Activated T-cell treated with anti-CD3 and anti-CD28 coated beads, Interleukin-2, amount 50 U/mL, for 4 hours (primary cell): ENCODE data around the gene MAN1C1. TPM values are rescaled to one million over a fixed set of nuclear protein-coding genes. Genes with fewer than 3 reads are reported as not detected.
"Not testable (repeated sequence)": the region's sequence is repeated elsewhere in the genome, so short reads cannot be mapped to it uniquely, and the experiment has no call there.

Source experiments
- ATAC-seq, 2 donors: fragments of 200-7000 bp; cut with Tn5 transposase; one replicate each; pipeline ENCODE4 v1.10.0; 2021
- DNase-seq: peaks from one replicate; pipeline ENCODE4 v3.0.0-alpha.2; 2020
- H3K27me3 Mint-ChIP-seq: one replicate; pipeline ENCODE4 v1.8.0; 2021; ENCODE audit warnings: low read depth, mixed read lengths
- H3K36me3 Mint-ChIP-seq: one replicate; pipeline ENCODE4 v1.8.0; 2022; ENCODE audit warnings: mixed read lengths; ENCODE audit not compliant: insufficient read depth
- H3K4me1 Mint-ChIP-seq: one replicate; pipeline ENCODE4 v1.8.0; 2021; ENCODE audit warnings: low read depth, mixed read lengths
- H3K4me3 Mint-ChIP-seq: one replicate; pipeline ENCODE4 v1.8.0; 2021; ENCODE audit warnings: mild to moderate bottlenecking, moderate library complexity, mixed read lengths
- H3K9me3 Mint-ChIP-seq: one replicate; pipeline ENCODE4 v1.8.0; 2021; ENCODE audit warnings: mixed read lengths
- total RNA-seq, 3 donors: library from RNA; stranded (reverse); gene quantifications; one replicate each; pipeline ENCODE4 v1.2.1, GENCODE V29; 2021

Gene MAN1C1
- total RNA-seq, 3 donors from 2014 or later = 2.7 to 5.7 (median 3.1) TPM

- Mint-ChIP-seq H3K36me3 (peaks cover 9% of the 10 kb centered on the region), H3K4me1 (peaks cover 63% of the 10 kb centered on the region), H3K27me3 (peaks cover 3% of the 10 kb centered on the region), H3K4me3 (peak overlapping the region; percentile 16), H3K9me3 (no peaks in the 10 kb centered on the region)
- DNase-seq (no peak), ATAC-seq (peak; percentile 8 to 15)
Measured at GRCh38 chr1:25729790-25730644, 113.4 kb downstream of the MAN1C1 start.

GRCh38 chr1:25731148-25731547 lies 114.6 kb downstream of the MAN1C1 start:
- DNase-seq (no peak), ATAC-seq (no peak)
- peaks cover 60% of the 10 kb centered on the region for H3K4me1 Mint-ChIP-seq
- H3K27me3 Mint-ChIP-seq = peaks cover 3% of the 10 kb centered on the region
- H3K4me3 Mint-ChIP-seq = no peak overlapping the region
- peaks cover 9% of the 10 kb centered on the region for H3K36me3 Mint-ChIP-seq
- no peaks in the 10 kb centered on the region for H3K9me3 Mint-ChIP-seq

- Mint-ChIP-seq H3K27me3 (peaks cover 3% of the 10 kb centered on the region), H3K4me3 (no peak overlapping the region), H3K9me3 (no peaks in the 10 kb centered on the region), H3K36me3 (peaks cover 9% of the 10 kb centered on the region), H3K4me1 (peaks cover 56% of the 10 kb centered on the region)
- ATAC-seq (no peak), DNase-seq (no peak)
Measured at GRCh38 chr1:25731626-25732370, 115.2 kb downstream of the MAN1C1 start.

- Mint-ChIP-seq H3K4me1 (peaks cover 52% of the 10 kb centered on the region), H3K27me3 (peaks cover 2% of the 10 kb centered on the region), H3K4me3 (no peak overlapping the region), H3K36me3 (peaks cover 8% of the 10 kb centered on the region), H3K9me3 (no peaks in the 10 kb centered on the region)
- ATAC-seq (no peak), DNase-seq (no peak)
Measured at GRCh38 chr1:25732821-25733220, 116.2 kb downstream of the MAN1C1 start.

GRCh38 chr1:25733271-25733670 lies 116.7 kb downstream of the MAN1C1 start:
- H3K9me3 Mint-ChIP-seq = no peaks in the 10 kb centered on the region
- H3K4me3 Mint-ChIP-seq = no peak overlapping the region
- ATAC-seq (no peak), DNase-seq (no peak)
- peaks cover 51% of the 10 kb centered on the region for H3K4me1 Mint-ChIP-seq
- peaks cover 2% of the 10 kb centered on the region for H3K27me3 Mint-ChIP-seq
- peaks cover 8% of the 10 kb centered on the region for H3K36me3 Mint-ChIP-seq

GRCh38 chr1:25734991-25735390 lies 118.4 kb downstream of the MAN1C1 start:
- not testable (repeated sequence) for ATAC-seq, H3K27me3 Mint-ChIP-seq, DNase-seq, H3K36me3 Mint-ChIP-seq, H3K4me3 Mint-ChIP-seq, H3K9me3 Mint-ChIP-seq
- H3K4me1 Mint-ChIP-seq = peaks cover 41% of the 10 kb centered on the region

- Mint-ChIP-seq H3K36me3 (peaks cover 7% of the 10 kb centered on the region), H3K9me3 (no peaks in the 10 kb centered on the region), H3K4me1 (peaks cover 37% of the 10 kb centered on the region), H3K4me3 (no peak overlapping the region), H3K27me3 (peaks cover 2% of the 10 kb centered on the region)
- ATAC-seq (no peak), DNase-seq (no peak)
Measured at GRCh38 chr1:25735956-25736529, 119.5 kb downstream of the MAN1C1 start.

GRCh38 chr1:25737130-25737529 lies 120.5 kb downstream of the MAN1C1 start:
- ATAC-seq = no peak
- Mint-ChIP-seq H3K27me3 (peaks cover 3% of the 10 kb centered on the region), H3K9me3 (no peaks in the 10 kb centered on the region), H3K4me3 (no peak overlapping the region), H3K4me1 (peaks cover 39% of the 10 kb centered on the region), H3K36me3 (peaks cover 7% of the 10 kb centered on the region)
- DNase-seq = no peak

GRCh38 chr1:25738499-25738898 lies 121.9 kb downstream of the MAN1C1 start:
- no peak for ATAC-seq
- peaks cover 4% of the 10 kb centered on the region for H3K36me3 Mint-ChIP-seq
- H3K4me1 Mint-ChIP-seq = peaks cover 32% of the 10 kb centered on the region
- no peak for DNase-seq
- no peak overlapping the region for H3K4me3 Mint-ChIP-seq
- H3K9me3 Mint-ChIP-seq = no peaks in the 10 kb centered on the region
- H3K27me3 Mint-ChIP-seq = peaks cover 2% of the 10 kb centered on the region

GRCh38 chr1:25739341-25739740 lies 122.8 kb downstream of the MAN1C1 start:
- no peak overlapping the region for H3K4me3 Mint-ChIP-seq
- ATAC-seq = no peak
- peaks cover 33% of the 10 kb centered on the region for H3K4me1 Mint-ChIP-seq
- H3K27me3 Mint-ChIP-seq = peaks cover 2% of the 10 kb centered on the region
- no peak for DNase-seq
- no peaks in the 10 kb centered on the region for H3K9me3 Mint-ChIP-seq
- peaks cover 4% of the 10 kb centered on the region for H3K36me3 Mint-ChIP-seq

- DNase-seq (no peak), ATAC-seq (no peak)
- H3K4me3 Mint-ChIP-seq = no peak overlapping the region
- H3K36me3 Mint-ChIP-seq = peaks cover 4% of the 10 kb centered on the region
- H3K9me3 Mint-ChIP-seq = no peaks in the 10 kb centered on the region
- H3K4me1 Mint-ChIP-seq = peaks cover 29% of the 10 kb centered on the region
- peaks cover 2% of the 10 kb centered on the region for H3K27me3 Mint-ChIP-seq
Measured at GRCh38 chr1:25740071-25740470, 123.5 kb downstream of the MAN1C1 start.

GRCh38 chr1:25742316-25742715 lies 125.7 kb downstream of the MAN1C1 start:
- Mint-ChIP-seq H3K4me1 (peaks cover 24% of the 10 kb centered on the region), H3K4me3 (no peak overlapping the region), H3K9me3 (no peaks in the 10 kb centered on the region), H3K27me3 (peaks cover 2% of the 10 kb centered on the region), H3K36me3 (peaks cover 4% of the 10 kb centered on the region)
- ATAC-seq = no peak
- DNase-seq = no peak

- no peaks in the 10 kb centered on the region for H3K9me3 Mint-ChIP-seq
- ATAC-seq (no peak), DNase-seq (no peak)
- no peak overlapping the region for H3K4me3 Mint-ChIP-seq
- H3K27me3 Mint-ChIP-seq = peaks cover 2% of the 10 kb centered on the region
- peaks cover 20% of the 10 kb centered on the region for H3K4me1 Mint-ChIP-seq
- H3K36me3 Mint-ChIP-seq = peaks cover 2% of the 10 kb centered on the region
Measured at GRCh38 chr1:25743164-25744139, 126.9 kb downstream of the MAN1C1 start.
